GM12878 (cell line): Measurements from ENCODE around the gene NT5DC4. TPM values are rescaled to one million over a fixed set of nuclear protein-coding genes. Genes with fewer than 3 reads are reported as not detected.

Experiments
- CEBPZ ChIP-seq: fragments of 150-350 bp; IDR thresholded peaks from 2 replicates; pipeline ENCODE4 v1.6.1; 2016; ENCODE audit warnings: low read depth, low read length
- EGR1 ChIP-seq, 2 experiments: IDR thresholded peaks; 1 replicate in 1 of 2; 2 replicates in 1 of 2; pipeline ENCODE4 v1.6.1; 2011 to 2012; ENCODE audit warnings: low read depth in 2 of 2, low read length in 2 of 2, borderline replicate concordance in 1 of 2, mild to moderate bottlenecking in 1 of 2, moderate library complexity in 1 of 2
- EZH2 ChIP-seq: IDR thresholded peaks from 2 replicates; pipeline ENCODE4 v1.6.1; 2012; ENCODE audit warnings: low read depth, mild to moderate bottlenecking, control low read depth, inconsistent platforms, low read length, borderline replicate concordance; ENCODE audit not compliant: control insufficient read depth
- GATAD2B ChIP-seq: fragments of 450-650 bp; conservative IDR thresholded peaks from 2 replicates; pipeline ENCODE4 v1.6.1; 2017; ENCODE audit warnings: low read depth, mild to moderate bottlenecking, moderate library complexity
- MYB ChIP-seq: fragments of 150-350 bp; IDR thresholded peaks from 2 replicates; pipeline ENCODE4 v1.6.1; 2014; ENCODE audit warnings: mild to moderate bottlenecking, low read depth, low read length, borderline replicate concordance
- MYC ChIP-seq: IDR thresholded peaks from 2 replicates; pipeline ENCODE4 v1.6.1; 2011; ENCODE audit warnings: mild to moderate bottlenecking, low read length, moderate library complexity, inconsistent platforms; ENCODE audit not compliant: insufficient read depth, insufficient replicate concordance, insufficient read length, severe bottlenecking
- PBX3 ChIP-seq: IDR thresholded peaks from 2 replicates; pipeline ENCODE4 v1.6.1; 2011; ENCODE audit warnings: mild to moderate bottlenecking, low read depth, low read length, moderate library complexity; ENCODE audit not compliant: insufficient replicate concordance
- POLR2A ChIP-seq: IDR thresholded peaks from 2 replicates; pipeline ENCODE4 v1.6.1; 2011; ENCODE audit warnings: low read depth, mild to moderate bottlenecking, low read length
- RUNX3 ChIP-seq: IDR thresholded peaks from 2 replicates; pipeline ENCODE4 v1.6.1; 2012; ENCODE audit warnings: low read length, inconsistent platforms
- TBL1XR1 ChIP-seq: IDR thresholded peaks from 2 replicates; pipeline ENCODE4 v1.6.1; 2012; ENCODE audit warnings: low read depth, low read length, improper control_type of control experiment
- YY1 ChIP-seq: IDR thresholded peaks from 2 replicates; pipeline ENCODE4 v1.6.1; 2011; ENCODE audit warnings: low read depth, mild to moderate bottlenecking, low read length
- polyA plus RNA-seq, 11 experiments: library from polyadenylated mRNA; depleted of rRNA in 4 of 11; unstranded in 6 of 11; stranded (reverse) in 5 of 11; fragments of >200 nt; fragmentation: Nextera tagmentation in 4 of 11; fragmentation: Illumina TruSeq in 1 of 11; extraction: Ambion mirVana in 4 of 11; extraction: Trizol in 1 of 11; gene quantifications; 1 replicate in 1 of 11; 2 replicates in 10 of 11; pipeline versions ENCODE4 v1.2.1 to v1.2.3, GENCODE V29; 2011 to 2016; ENCODE audit warnings: inconsistent platforms in 2 of 11, missing spikeins in 2 of 11, low read depth in 1 of 11
- total RNA-seq, 4 experiments: library from RNA; depleted of rRNA in 3 of 4; stranded (reverse); fragments of >200 nt in 3 of 4; fragmentation: Illumina TruSeq in 1 of 4; extraction: Trizol in 1 of 4; gene quantifications; 2 replicates each; pipeline versions ENCODE4 v1.2.1 to v1.2.3, GENCODE V29; 2013 to 2021

NT5DC4 gene
- total and polyA plus RNA-seq, 10 of the 15 experiments (the other 5 are each of a cell fraction or from before 2014, with no cell fraction given) = 0.04 to 2.6 (median 0.32) TPM; not detected in 2

- TF ChIP-seq POLR2A (no peak), YY1 (no peak), GATAD2B (no peak), TBL1XR1 (no peak), EGR1 (IDR thresholded peaks at IDR 0.05; ENCODE audit: borderline replicate concordance in 1 of 2, low read depth in 2 of 2, low read length in 2 of 2) (no peak), EZH2 (no peak), MYC (no peak), CEBPZ (no peak), PBX3 (no peak), RUNX3 (no peak), MYB (no peak)
Observed at GRCh38 chr2:112694182-112694581, 26.6 kb upstream of the NT5DC4 start (continued).
